Peyer's patch (tissue), 4 donors: ENCODE data around the gene PPP1R13B. TPM values are rescaled to one million over a fixed set of nuclear protein-coding genes. Genes with fewer than 3 reads are reported as not detected.
A peak's percentile ranks its signal among the peaks of the same experiment; 100 is the strongest.

Experiments
- DNase-seq, 3 donors: peaks; one replicate each; pipeline ENCODE4 v3.0.0-alpha.2; 2017 to 2019
- H3K27ac ChIP-seq, 4 donors: fragments of 200-600 bp; sonication (generic); one replicate each; pipeline ENCODE4 v1.5.1; 2016 to 2019
- H3K27me3 ChIP-seq, 2 donors: fragments of 200-600 bp; sonication (generic); one replicate each; pipeline ENCODE4 v1.5.1; 2019
- H3K36me3 ChIP-seq, 3 donors: fragments of 200-600 bp; sonication (generic); one replicate each; pipeline ENCODE4 v1.5.1; 2016 to 2019
- H3K4me1 ChIP-seq, 4 donors: fragments of 200-600 bp; sonication (generic); one replicate each; pipeline ENCODE4 v1.5.1; 2016 to 2019
- H3K4me3 ChIP-seq, 4 donors: fragments of 200-600 bp; sonication (generic); 1 replicate in 3 of 4; 2 replicates in 1 of 4; pipeline ENCODE4 v1.5.1; 2016 to 2019; ENCODE audit warnings: mild to moderate bottlenecking in 1 of 4
- H3K9me3 ChIP-seq, 4 donors: fragments of 200-600 bp; sonication (generic); one replicate each; pipeline ENCODE4 v1.5.1; 2016 to 2019; ENCODE audit warnings: mild to moderate bottlenecking in 1 of 4
- CTCF ChIP-seq, 6 experiments: fragments of 450-650 bp in 4 of 6; fragments of 200-600 bp in 2 of 6; sonication (generic) in 1 of 6; IDR thresholded peaks; one replicate each; pipeline ENCODE4 v1.5.1; 2017 to 2019; ENCODE audit warnings: antibody characterized with exemption in 6 of 6, mild to moderate bottlenecking in 3 of 6, moderate library complexity in 1 of 6
- POLR2A ChIP-seq, 2 donors: fragments of 450-650 bp; IDR thresholded peaks; one replicate each; pipeline ENCODE4 v1.5.1; 2017; ENCODE audit warnings: antibody characterized with exemption in 2 of 2, mild to moderate bottlenecking in 2 of 2, moderate library complexity in 2 of 2
- total RNA-seq, 4 donors: library from RNA; depleted of rRNA; stranded (reverse); fragments of >200 nt; gene quantifications; one replicate each; pipeline ENCODE4 v1.1.0, GENCODE V29; 2016

The PPP1R13B gene
- total RNA-seq, 4 donors from 2014 or later: 30.5 to 78.3 (median 54.0) TPM

- TF ChIP-seq CTCF (IDR thresholded peaks at IDR 0.05) (no peak), POLR2A (IDR thresholded peaks at IDR 0.05) (no peak)
- Histone ChIP-seq H3K4me3 (no peak overlapping the region), H3K27me3 (no peaks in the 10 kb centered on the region), H3K4me1 (peaks cover 0 to 41% (median 8%) of the 10 kb centered on the region in 4 donors), H3K9me3 (no peaks in the 10 kb centered on the region), H3K36me3 (no peaks in the 10 kb centered on the region), H3K27ac (no peak overlapping the region)
- DNase-seq: no peak
These were observed 39.8 kb upstream of the PPP1R13B start for GRCh38 chr14:103887170-103887501.

- no peaks in the 10 kb centered on the region for H3K9me3 ChIP-seq
- peaks cover 0 to 47% (median 8%) of the 10 kb centered on the region in 4 donors for H3K4me1 ChIP-seq
These were observed 39.2 kb upstream of the PPP1R13B start for GRCh38 chr14:103886304-103887169.

GRCh38 chr14:103885509-103885932, 38.1 kb upstream of the PPP1R13B start:
- H3K4me1 ChIP-seq: peaks cover 3 to 57% (median 16%) of the 10 kb centered on the region in 4 donors

More at GRCh38 chr14:103886304-103887169, 39.2 kb upstream of the PPP1R13B start:
- Histone ChIP-seq H3K27me3 (no peaks in the 10 kb centered on the region), H3K4me3 (no peak overlapping the region), H3K27ac (no peak overlapping the region), H3K36me3 (no peaks in the 10 kb centered on the region)
- TF ChIP-seq CTCF (IDR thresholded peaks at IDR 0.05) (no peak), POLR2A (IDR thresholded peaks at IDR 0.05) (no peak)
- DNase-seq: no peak

GRCh38 chr14:103884854-103885253, 37.5 kb upstream of the PPP1R13B start:
- no peak for TF ChIP-seq CTCF (IDR thresholded peaks at IDR 0.05)
- TF ChIP-seq POLR2A (IDR thresholded peaks at IDR 0.05): no peak
- H3K4me1 ChIP-seq: peaks cover 8 to 60% (median 16%) of the 10 kb centered on the region in 4 donors
- DNase-seq: no peak

More at GRCh38 chr14:103885509-103885932, 38.1 kb upstream of the PPP1R13B start:
- no peak for DNase-seq
- H3K9me3 ChIP-seq: no peaks in the 10 kb centered on the region
- H3K36me3 ChIP-seq: no peaks in the 10 kb centered on the region
- H3K4me3 ChIP-seq: no peak overlapping the region
- TF ChIP-seq POLR2A (IDR thresholded peaks at IDR 0.05) (no peak), CTCF (IDR thresholded peaks at IDR 0.05) (no peak)
- no peak overlapping the region for H3K27ac ChIP-seq
- H3K27me3 ChIP-seq: no peaks in the 10 kb centered on the region

GRCh38 chr14:103883263-103883523, 35.8 kb upstream of the PPP1R13B start:
- peaks cover 8 to 50% (median 18%) of the 10 kb centered on the region in 4 donors for H3K4me1 ChIP-seq
- TF ChIP-seq POLR2A (IDR thresholded peaks at IDR 0.05) (no peak), CTCF (IDR thresholded peaks at IDR 0.05) (no peak)

More at GRCh38 chr14:103884854-103885253, 37.5 kb upstream of the PPP1R13B start:
- no peaks in the 10 kb centered on the region for H3K27me3 ChIP-seq
- no peaks in the 10 kb centered on the region for H3K9me3 ChIP-seq
- no peak overlapping the region for H3K27ac ChIP-seq
- H3K4me3 ChIP-seq: no peak overlapping the region
- no peaks in the 10 kb centered on the region for H3K36me3 ChIP-seq

More at GRCh38 chr14:103883263-103883523, 35.8 kb upstream of the PPP1R13B start:
- no peaks in the 10 kb centered on the region for H3K9me3 ChIP-seq
- H3K27ac ChIP-seq: peak overlapping the region in 1 of 4 donors; percentile 67
- peak in 2 of 3 donors; percentile 65 to 70 for DNase-seq
- H3K27me3 ChIP-seq: no peaks in the 10 kb centered on the region
- H3K4me3 ChIP-seq: no peak overlapping the region
- no peaks in the 10 kb centered on the region for H3K36me3 ChIP-seq
